Ectodermal cell (in vitro differentiated cells): Measurements from ENCODE around the gene ANO6.

Experiments used
- H3K27ac ChIP-seq: 2 replicates; pipeline ENCODE4 v1.7.0; 2013; ENCODE audit warnings: mild to moderate bottlenecking, low read depth, low read length; ENCODE audit not compliant: insufficient read depth, poor library complexity, severe bottlenecking
- H3K27me3 ChIP-seq: 2 replicates; pipeline ENCODE4 v1.7.0; 2013; ENCODE audit warnings: mild to moderate bottlenecking, low read length; ENCODE audit not compliant: insufficient read depth, control insufficient read depth, poor library complexity, severe bottlenecking
- H3K36me3 ChIP-seq: one replicate; pipeline ENCODE4 v1.7.0; 2013; ENCODE audit warnings: low read length; ENCODE audit not compliant: control insufficient read depth, insufficient read depth
- H3K4me1 ChIP-seq: one replicate; pipeline ENCODE4 v1.7.0; 2013; ENCODE audit warnings: low read length; ENCODE audit not compliant: control insufficient read depth, insufficient read depth
- H3K4me3 ChIP-seq: 2 replicates; pipeline ENCODE4 v1.7.0; 2013; ENCODE audit warnings: low read depth, low read length, control low read depth; ENCODE audit not compliant: insufficient read depth
- H3K9me3 ChIP-seq: 2 replicates; pipeline ENCODE4 v1.7.0; 2013; ENCODE audit warnings: mild to moderate bottlenecking, low read length, moderate library complexity; ENCODE audit not compliant: control insufficient read depth
- WGBS, 2 experiments: methylation state at CpG; one replicate each; pipeline ENCODE4 v1.1.7; 2013; ENCODE audit warnings: missing lambda C conversion rate in 2 of 2; 5-methylcytosine and 5-hydroxymethylcytosine counted together

Gene ANO6

DNA sequence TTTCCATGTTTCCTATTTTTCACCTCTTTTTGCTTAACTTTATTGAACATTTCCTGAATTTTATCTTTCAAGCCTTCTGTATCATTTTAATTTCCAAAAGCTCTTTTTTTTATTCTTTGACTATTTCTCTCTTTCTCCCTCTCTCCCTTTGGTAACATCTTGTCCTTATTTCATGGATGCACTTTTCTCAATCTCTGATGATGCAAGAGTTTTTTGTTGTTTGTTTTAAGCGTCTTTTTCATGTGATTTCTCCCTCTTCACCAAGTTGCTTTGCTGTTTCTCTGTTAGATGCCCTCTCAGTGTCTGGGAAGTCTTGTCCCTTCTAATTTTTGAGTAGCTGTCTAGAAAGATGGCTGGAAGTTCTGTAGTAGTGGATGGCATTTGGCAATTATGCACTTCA, 62.6 kb downstream of the ANO6 start:
- 96% methylated on average over 1 of the region's 1 CpG; no CpG with 5 or more reads in 1 of the 2 experiments for WGBS, 2 experiments
- no peaks in the 10 kb centered on the region for H3K27me3 ChIP-seq
- peaks cover under 1% of the 10 kb centered on the region for H3K4me1 ChIP-seq
- no peak overlapping the region for H3K27ac ChIP-seq
- no peaks in the 10 kb centered on the region for H3K9me3 ChIP-seq
- H3K4me3 ChIP-seq = no peak overlapping the region
- H3K36me3 ChIP-seq = no peaks in the 10 kb centered on the region

DNA sequence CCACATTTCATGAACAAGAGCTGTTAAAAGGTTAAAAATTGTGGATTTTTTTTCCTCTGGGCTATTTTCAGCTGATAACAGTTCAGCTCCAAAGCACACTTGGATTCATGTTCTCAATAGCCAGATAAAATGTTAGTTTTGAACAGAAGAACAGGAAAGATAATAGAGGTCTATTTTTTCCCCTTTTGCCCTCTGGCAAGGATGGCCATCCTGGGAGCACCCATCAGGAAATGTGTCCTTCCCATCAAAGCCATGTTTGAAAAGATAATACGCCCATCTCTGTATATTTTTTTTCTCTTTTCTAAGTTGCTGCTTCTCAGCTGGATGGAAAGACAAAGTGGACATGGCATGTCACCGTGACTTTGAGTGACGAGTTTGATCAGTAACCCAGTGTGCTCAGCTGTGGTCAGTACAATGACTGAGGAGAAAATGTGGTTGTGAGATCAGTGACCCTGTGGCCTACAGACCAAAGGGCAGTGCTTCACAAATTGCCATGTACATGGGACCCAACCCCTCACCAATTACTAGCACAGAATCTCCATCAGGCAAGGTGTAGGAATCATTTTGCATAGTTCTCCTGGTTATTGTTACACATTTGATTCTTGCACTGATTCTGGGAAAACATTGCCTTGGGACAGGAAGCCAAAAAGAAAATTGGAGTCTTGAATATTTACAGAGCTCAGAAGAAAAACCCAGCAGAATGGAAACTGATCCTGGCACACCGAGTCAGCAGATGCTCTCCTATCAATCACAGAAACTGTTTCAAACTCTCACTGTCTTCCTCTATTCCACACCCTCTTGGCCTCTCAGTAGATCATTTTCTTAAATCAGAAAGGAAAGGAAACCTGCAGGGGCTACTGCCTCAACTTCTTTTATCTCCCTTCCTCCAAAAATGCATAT, 64.3 kb downstream of the ANO6 start:
- Histone ChIP-seq H3K4me1 (peaks cover 13% of the 10 kb centered on the region), H3K9me3 (no peaks in the 10 kb centered on the region), H3K36me3 (no peaks in the 10 kb centered on the region), H3K4me3 (no peak overlapping the region), H3K27ac (no peak overlapping the region), H3K27me3 (no peaks in the 10 kb centered on the region)
- 87 to 94% methylated on average over 4 of the region's 4 CpGs for WGBS, 2 experiments

DNA sequence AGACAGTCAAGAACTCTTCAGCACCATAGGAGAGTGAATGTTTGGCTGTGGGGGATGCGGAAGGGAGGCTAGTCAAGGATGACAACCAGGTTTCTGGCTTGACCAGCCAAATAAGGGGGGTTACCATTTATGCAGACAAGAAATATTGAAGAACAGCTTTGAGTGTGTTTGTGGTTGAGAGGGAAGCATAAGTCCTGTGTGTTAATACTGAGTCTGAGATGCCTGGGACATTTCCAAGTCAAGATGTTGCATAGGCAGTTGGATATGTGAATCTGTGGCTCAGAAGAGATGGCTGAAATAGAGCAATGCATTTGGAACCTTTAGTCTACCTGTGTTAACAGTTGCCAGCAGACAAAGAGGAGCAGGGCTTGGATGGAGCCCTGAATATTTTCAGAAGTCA, 66.1 kb downstream of the ANO6 start:
- no peaks in the 10 kb centered on the region for H3K36me3 ChIP-seq
- no peak overlapping the region for H3K4me3 ChIP-seq
- H3K27ac ChIP-seq = no peak overlapping the region
- H3K27me3 ChIP-seq = no peaks in the 10 kb centered on the region
- H3K4me1 ChIP-seq = peaks cover 13% of the 10 kb centered on the region
- no peaks in the 10 kb centered on the region for H3K9me3 ChIP-seq
- WGBS, 2 experiments = 95 to 100% methylated on average over 1 of the region's 1 CpG

DNA sequence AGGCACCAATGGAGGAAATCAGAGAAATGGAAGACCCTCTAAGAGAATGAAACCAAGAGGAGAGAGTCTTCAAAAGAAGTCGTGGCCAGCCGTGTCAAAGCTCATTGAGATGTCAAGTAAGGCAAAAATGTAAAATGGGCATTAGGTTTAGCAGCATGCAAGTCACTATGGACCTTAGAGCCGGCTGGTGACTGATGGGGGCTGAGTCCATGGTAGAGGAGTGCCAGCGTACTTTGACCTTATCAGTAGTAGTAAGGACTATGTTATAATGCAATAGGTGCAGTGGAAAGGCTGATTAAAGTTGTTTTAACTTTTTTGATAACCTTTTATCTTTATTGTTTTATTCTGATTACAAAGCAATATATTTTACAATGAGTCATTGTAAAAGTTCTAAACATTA, 66.5 kb downstream of the ANO6 start:
- Histone ChIP-seq H3K27me3 (no peaks in the 10 kb centered on the region), H3K27ac (no peak overlapping the region), H3K9me3 (no peaks in the 10 kb centered on the region), H3K36me3 (no peaks in the 10 kb centered on the region), H3K4me3 (no peak overlapping the region), H3K4me1 (peaks cover 13% of the 10 kb centered on the region)
- 95 to 97% methylated on average over 4 of the region's 4 CpGs for WGBS, 2 experiments

DNA sequence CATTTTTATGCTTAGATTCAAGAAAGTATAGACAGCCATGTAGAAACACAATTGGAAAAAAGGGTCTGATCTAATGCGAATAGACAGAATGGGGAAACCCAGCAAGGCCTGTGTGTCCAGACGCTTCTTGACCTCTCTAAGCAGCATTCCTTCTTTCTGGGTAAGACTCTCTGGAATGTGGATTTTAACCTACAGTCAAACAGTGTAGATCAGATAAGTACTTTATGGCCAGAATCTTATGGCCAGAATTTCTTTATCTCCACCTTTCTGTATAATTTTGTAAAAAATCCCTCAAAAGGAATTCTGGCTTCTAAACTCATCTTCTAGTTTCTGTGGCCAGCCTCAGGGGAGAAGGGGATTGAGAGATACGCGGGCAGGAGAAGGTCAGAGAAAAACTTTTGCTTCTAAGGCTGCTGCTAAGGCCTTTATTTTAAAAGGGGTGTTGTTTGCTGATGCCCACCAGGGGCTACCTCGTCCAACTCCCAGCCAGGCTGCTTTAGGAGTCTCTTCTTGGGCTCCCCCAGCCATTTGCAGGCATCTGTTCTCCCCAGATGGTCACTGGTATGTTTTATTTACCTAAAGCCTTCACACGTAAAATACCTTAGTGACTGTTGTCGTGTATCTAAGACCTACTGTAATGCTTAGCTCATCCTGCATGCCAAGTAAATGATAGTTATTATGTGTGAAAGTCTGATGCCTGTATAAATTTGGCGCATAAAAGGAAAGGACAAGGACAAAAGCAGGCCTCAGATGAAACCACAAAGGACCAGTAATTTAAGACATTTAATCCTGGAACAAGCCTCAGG, 68.4 kb downstream of the ANO6 start:
- no peaks in the 10 kb centered on the region for H3K9me3 ChIP-seq
- H3K36me3 ChIP-seq = no peaks in the 10 kb centered on the region
- H3K27me3 ChIP-seq = no peaks in the 10 kb centered on the region
- H3K4me1 ChIP-seq = peaks cover 13% of the 10 kb centered on the region
- H3K4me3 ChIP-seq = no peak overlapping the region
- 64 to 66% methylated on average over 6 to 7 of the region's 8 CpGs for WGBS, 2 experiments
- peak overlapping the region; percentile 65 for H3K27ac ChIP-seq

DNA sequence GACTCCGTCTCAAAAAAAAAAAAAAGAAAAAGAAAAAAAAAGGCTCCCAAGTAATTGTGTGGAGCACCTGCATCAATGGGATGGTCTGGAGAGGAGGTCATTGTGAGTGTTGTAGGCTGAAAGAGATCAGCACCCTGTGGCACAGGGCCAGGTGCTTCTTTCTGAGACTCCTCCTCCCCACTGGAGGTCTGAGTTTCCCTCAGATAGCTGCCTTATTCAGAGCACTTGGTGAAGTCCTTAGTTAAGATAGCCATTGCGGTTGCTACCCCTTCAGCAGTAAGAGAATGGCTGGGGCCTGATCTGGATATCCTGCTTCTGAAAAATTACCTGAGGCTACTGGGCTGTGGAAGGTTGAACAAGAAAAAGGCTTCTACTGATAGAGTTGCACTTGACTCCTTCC, 69.8 kb downstream of the ANO6 start:
- H3K27me3 ChIP-seq = no peaks in the 10 kb centered on the region
- H3K4me1 ChIP-seq = peaks cover 13% of the 10 kb centered on the region
- H3K27ac ChIP-seq = no peak overlapping the region
- H3K9me3 ChIP-seq = no peaks in the 10 kb centered on the region
- H3K4me3 ChIP-seq = no peak overlapping the region
- 95 to 98% methylated on average over 2 of the region's 2 CpGs for WGBS, 2 experiments
- H3K36me3 ChIP-seq = no peaks in the 10 kb centered on the region

DNA sequence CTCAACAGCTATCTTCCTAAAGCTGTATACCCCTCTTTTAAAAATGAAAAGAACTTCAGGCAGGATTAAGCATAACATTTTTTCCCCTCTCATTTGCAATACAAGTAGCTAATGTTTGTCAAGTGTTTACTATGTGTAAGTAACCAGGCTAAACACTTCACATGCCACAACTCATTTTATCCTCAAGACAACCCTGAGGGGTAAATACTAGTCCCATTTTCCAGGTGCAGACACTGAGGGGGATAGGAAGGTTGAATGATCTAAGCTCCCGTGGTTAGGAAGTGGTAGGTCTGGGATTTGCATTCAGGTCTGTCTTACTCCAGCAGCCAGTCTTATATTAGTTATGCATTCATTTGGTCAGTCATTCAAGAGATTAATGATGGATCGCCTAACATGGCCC, 70.7 kb downstream of the ANO6 start:
- no peaks in the 10 kb centered on the region for H3K9me3 ChIP-seq
- 91 to 97% methylated on average over 2 of the region's 2 CpGs for WGBS, 2 experiments
- no peaks in the 10 kb centered on the region for H3K27me3 ChIP-seq
- H3K36me3 ChIP-seq = no peaks in the 10 kb centered on the region
- no peak overlapping the region for H3K27ac ChIP-seq
- H3K4me1 ChIP-seq = peaks cover 13% of the 10 kb centered on the region
- no peak overlapping the region for H3K4me3 ChIP-seq

DNA sequence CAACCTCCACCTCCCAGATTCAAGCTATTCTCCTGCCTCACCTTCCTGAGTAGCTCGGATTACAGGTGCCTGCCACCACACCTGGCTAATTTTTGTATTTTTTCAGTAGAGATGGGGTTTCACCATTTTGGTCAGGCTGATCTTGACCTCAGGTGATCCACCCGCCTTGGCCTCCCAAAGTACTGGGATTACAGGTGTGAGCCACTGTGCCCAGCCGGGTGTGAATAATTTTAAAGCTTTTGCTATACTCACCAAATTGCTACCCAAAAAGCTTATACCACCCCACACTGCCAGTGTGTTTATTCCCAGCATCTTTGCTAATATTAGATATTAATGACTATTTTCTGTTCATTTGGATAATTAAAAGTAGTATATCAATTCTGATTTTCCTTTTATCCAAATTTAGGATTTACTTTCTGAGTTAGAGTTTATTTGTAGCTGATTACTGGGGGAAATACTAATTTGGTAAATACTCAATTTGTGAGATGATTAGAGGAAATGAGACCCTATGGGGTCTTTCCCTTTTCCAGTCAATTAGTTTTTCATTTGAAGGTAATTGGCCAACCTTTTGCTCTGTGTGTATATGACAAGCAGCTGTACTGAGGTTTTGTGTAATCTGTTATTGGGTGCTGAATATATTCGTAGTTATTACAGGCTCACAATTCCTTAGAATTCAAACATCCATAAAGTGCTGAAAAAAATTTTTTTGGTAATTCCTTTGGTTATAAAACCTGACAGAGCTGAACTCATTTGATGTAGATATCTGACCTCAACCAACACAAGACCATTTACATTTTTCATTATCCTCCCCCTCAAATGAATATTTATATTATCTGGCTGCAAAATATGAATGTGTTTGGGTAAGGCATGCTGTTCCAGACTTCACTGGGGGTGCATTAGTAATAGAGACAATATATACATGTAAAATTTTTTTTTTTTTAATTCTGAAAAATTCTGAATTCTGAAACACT, 73.6 kb downstream of the ANO6 start:
- H3K4me1 ChIP-seq = peaks cover 2% of the 10 kb centered on the region
- WGBS, 2 experiments = 93 to 94% methylated on average over 3 of the region's 4 CpGs

DNA sequence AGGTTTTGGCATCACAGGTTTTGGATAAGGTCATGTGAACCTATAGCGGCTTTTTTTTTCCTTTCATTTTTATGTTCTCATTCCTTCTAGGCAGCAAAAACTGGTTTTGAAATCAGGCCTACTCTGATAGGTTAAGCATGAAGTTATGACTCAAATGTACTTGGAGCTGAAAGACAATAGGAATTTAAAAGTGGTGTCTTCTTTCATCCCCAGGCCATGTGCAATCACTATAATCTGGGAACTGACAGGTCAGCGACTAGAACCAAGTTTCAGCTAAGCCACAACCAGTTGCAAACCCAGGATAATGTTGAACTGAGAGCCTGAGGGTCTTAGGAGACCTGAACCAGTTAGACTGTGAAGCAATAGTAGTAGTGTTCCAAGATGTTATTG, 74.3 kb downstream of the ANO6 start:
- Histone ChIP-seq H3K27ac (no peak overlapping the region), H3K4me1 (no peaks in the 10 kb centered on the region), H3K36me3 (no peaks in the 10 kb centered on the region), H3K27me3 (no peaks in the 10 kb centered on the region), H3K4me3 (no peak overlapping the region), H3K9me3 (no peaks in the 10 kb centered on the region)
- WGBS, 2 experiments = 92 to 100% methylated on average over 2 of the region's 2 CpGs

More for the DNA sequence above, 73.6 kb downstream of the ANO6 start:
- no peak overlapping the region for H3K4me3 ChIP-seq
- H3K36me3 ChIP-seq = no peaks in the 10 kb centered on the region
- H3K27ac ChIP-seq = no peak overlapping the region
- H3K9me3 ChIP-seq = no peaks in the 10 kb centered on the region
- no peaks in the 10 kb centered on the region for H3K27me3 ChIP-seq
